Measurements from ENCODE around the gene STK24. TPM values are rescaled to one million over a fixed set of nuclear protein-coding genes. Genes with fewer than 3 reads are reported as not detected.

The STK24 gene
- total RNA-seq, 6 experiments from 2014 or later: 72.2 to 89.8 (median 80.5) TPM

- Mint-ChIP-seq H3K9me3 (no peaks in the 10 kb centered on the region), H3K4me3 (no peak overlapping the region), H3K27me3 (ENCODE audit: insufficient read depth) (peaks cover 5% of the 10 kb centered on the region; the same call in 1 of the 2 replicates), H3K36me3 (ENCODE audit: low read depth) (peaks cover 19% of the 10 kb centered on the region), H3K4me1 (ENCODE audit: low read depth) (peaks cover 46% of the 10 kb centered on the region), H3K27ac (no peak overlapping the region)
- DNase-seq: no peak
- TF ChIP-seq CTCF (IDR thresholded peaks at IDR 0.05): no peak
Measured at GRCh38 chr13:98403076-98403475, 173.8 kb downstream of the STK24 start.

- no peak for DNase-seq
- TF ChIP-seq CTCF (IDR thresholded peaks at IDR 0.05): no peak
- Mint-ChIP-seq H3K36me3 (ENCODE audit: low read depth) (peaks cover 19% of the 10 kb centered on the region), H3K4me3 (no peak overlapping the region), H3K9me3 (no peaks in the 10 kb centered on the region), H3K4me1 (ENCODE audit: low read depth) (peaks cover 53% of the 10 kb centered on the region), H3K27me3 (ENCODE audit: insufficient read depth) (peaks cover 2% of the 10 kb centered on the region; the same call in 1 of the 2 replicates), H3K27ac (no peak overlapping the region)
Measured at GRCh38 chr13:98401934-98402333, 175.0 kb downstream of the STK24 start.

GRCh38 chr13:98399756-98400155 is 177.2 kb downstream of the STK24 start:
- peak overlapping the region; percentile 63 for H3K27ac Mint-ChIP-seq
- TF ChIP-seq CTCF (IDR thresholded peaks at IDR 0.05): no peak
- peaks cover 53% of the 10 kb centered on the region for H3K4me1 Mint-ChIP-seq (ENCODE audit: low read depth)
- DNase-seq: peak; percentile 56
- no peaks in the 10 kb centered on the region for H3K9me3 Mint-ChIP-seq
- H3K4me3 Mint-ChIP-seq: peak overlapping the region; percentile 46
- peaks cover 29% of the 10 kb centered on the region for H3K36me3 Mint-ChIP-seq (ENCODE audit: low read depth)
- H3K27me3 Mint-ChIP-seq (ENCODE audit: insufficient read depth): peaks cover 2% of the 10 kb centered on the region

- TF ChIP-seq CTCF (IDR thresholded peaks at IDR 0.05): no peak
- H3K27ac Mint-ChIP-seq: 0 out of 2 replicates have a peak overlapping the region, but pooled peaks have one; percentile 63
- peaks cover 29% of the 10 kb centered on the region for H3K36me3 Mint-ChIP-seq (ENCODE audit: low read depth)
- H3K27me3 Mint-ChIP-seq (ENCODE audit: insufficient read depth): no peaks in the 10 kb centered on the region; the same call in none of the 2 replicates
- peaks cover 53% of the 10 kb centered on the region for H3K4me1 Mint-ChIP-seq (ENCODE audit: low read depth)
- no peaks in the 10 kb centered on the region for H3K9me3 Mint-ChIP-seq
- no peak for DNase-seq
- no peak overlapping the region for H3K4me3 Mint-ChIP-seq
Measured at GRCh38 chr13:98398581-98398980, 178.3 kb downstream of the STK24 start.

GRCh38 chr13:98397861-98398260 is 179.0 kb downstream of the STK24 start:
- Mint-ChIP-seq H3K4me3 (no peak overlapping the region), H3K27me3 (ENCODE audit: insufficient read depth) (no peaks in the 10 kb centered on the region; the same call in none of the 2 replicates), H3K4me1 (ENCODE audit: low read depth) (peaks cover 53% of the 10 kb centered on the region), H3K9me3 (no peaks in the 10 kb centered on the region), H3K27ac (peak overlapping the region; percentile 26), H3K36me3 (ENCODE audit: low read depth) (peaks cover 25% of the 10 kb centered on the region)
- no peak for TF ChIP-seq CTCF (IDR thresholded peaks at IDR 0.05)
- DNase-seq: no peak

GRCh38 chr13:98397221-98397620 is 179.7 kb downstream of the STK24 start:
- Mint-ChIP-seq H3K27me3 (ENCODE audit: insufficient read depth) (no peaks in the 10 kb centered on the region; the same call in none of the 2 replicates), H3K27ac (no peak overlapping the region), H3K9me3 (no peaks in the 10 kb centered on the region), H3K36me3 (ENCODE audit: low read depth) (peaks cover 23% of the 10 kb centered on the region), H3K4me3 (no peak overlapping the region), H3K4me1 (ENCODE audit: low read depth) (peaks cover 51% of the 10 kb centered on the region)
- no peak for DNase-seq
- no peak for TF ChIP-seq CTCF (IDR thresholded peaks at IDR 0.05)
